Kidney tubule cell (primary cell): ENCODE data around the gene PAFAH2.

Experiments used
- DNase-seq: peaks from one replicate; pipeline ENCODE4 v3.0.0-alpha.2; 2018; ENCODE audit warnings: low spot score

Gene PAFAH2

GRCh38 chr1:25932321-25932720 is 65.5 kb downstream of the PAFAH2 start:
- DNase-seq, result no peak

GRCh38 chr1:25929016-25929415 is 68.8 kb downstream of the PAFAH2 start:
- DNase-seq, result no peak

- DNase-seq, result peak; percentile 18
Observed at GRCh38 chr1:25927521-25928265, 70.2 kb downstream of the PAFAH2 start.

- no peak for DNase-seq
Observed at GRCh38 chr1:25926731-25927496, 70.9 kb downstream of the PAFAH2 start.

GRCh38 chr1:25924454-25924853 is 73.4 kb downstream of the PAFAH2 start:
- no peak for DNase-seq

- peak; percentile 55 for DNase-seq
Observed at GRCh38 chr1:25922971-25923552, 74.8 kb downstream of the PAFAH2 start.

GRCh38 chr1:25922056-25922970 is 75.5 kb downstream of the PAFAH2 start:
- DNase-seq, result peak; percentile 58

GRCh38 chr1:25918615-25919014 is 79.2 kb downstream of the PAFAH2 start:
- DNase-seq, result no peak

- no peak for DNase-seq
Observed at GRCh38 chr1:25917996-25918395, 79.9 kb downstream of the PAFAH2 start.

- no peak for DNase-seq
Observed at GRCh38 chr1:25916460-25916859, 81.4 kb downstream of the PAFAH2 start.

GRCh38 chr1:25914074-25914995 is 83.5 kb downstream of the PAFAH2 start:
- no peak for DNase-seq

GRCh38 chr1:25913206-25913605 is 84.7 kb downstream of the PAFAH2 start:
- DNase-seq, result no peak

GRCh38 chr1:25912076-25912831 is 85.6 kb downstream of the PAFAH2 start:
- DNase-seq, result peak; percentile 86

- DNase-seq, result no peak
Observed at GRCh38 chr1:25911162-25911561, 86.7 kb downstream of the PAFAH2 start.
